SU-DHL-6 (cell line): ENCODE results near the gene SPO11.

Experiments used
- EZH2phosphoT487 ChIP-seq: fragments of 200-600 bp; sonication (generic), shearing (Covaris generic); conservative IDR thresholded peaks from 2 replicates; pipeline ENCODE4 v1.6.1; 2018; ENCODE audit warnings: mild to moderate bottlenecking, antibody characterized with exemption, low read length, moderate library complexity, mixed read lengths
- TF ChIP-seq, protein P1 (sequence below): fragments of 200-600 bp; sonication (generic); IDR thresholded peaks from one replicate; pipeline ENCODE4 v1.5.1; 2017; ENCODE audit warnings: antibody characterized with exemption, mild to moderate bottlenecking, low read length, moderate library complexity; ENCODE audit not compliant: insufficient read depth, poor library complexity, severe bottlenecking

DNA sequence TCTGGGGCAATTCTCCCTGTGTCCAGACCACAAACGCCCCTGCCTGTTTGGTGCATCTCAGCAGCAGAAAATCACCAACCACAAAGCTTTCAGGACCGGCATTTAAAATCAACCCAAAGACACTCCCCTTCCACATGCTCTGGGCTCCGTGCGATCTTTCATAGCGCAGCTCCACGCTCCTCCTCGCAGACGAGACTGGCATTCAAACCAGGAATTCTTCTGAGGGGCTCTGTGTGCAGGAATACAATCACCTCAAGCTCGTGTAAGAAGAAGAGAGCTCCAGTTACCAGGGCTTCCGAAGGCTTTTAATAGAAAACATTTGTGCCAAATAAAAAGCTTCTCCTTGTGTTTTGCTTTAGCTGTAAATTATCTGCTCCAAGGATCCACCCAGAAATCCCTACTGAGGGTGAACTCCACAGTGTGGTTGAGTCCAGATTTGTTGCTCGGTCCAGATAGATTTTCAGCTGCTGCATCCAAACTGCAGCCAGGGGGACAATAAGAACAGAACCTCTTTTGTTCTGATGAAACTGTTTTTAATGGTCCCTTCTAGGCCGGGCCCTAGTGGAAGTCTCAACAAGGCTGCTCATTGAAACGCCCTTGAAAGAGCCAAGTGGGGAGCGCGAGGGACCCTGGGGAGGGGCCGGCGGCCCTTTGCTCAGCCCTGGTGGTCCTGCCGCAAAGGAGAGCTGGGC lies 46.8 kb upstream of the SPO11 start:
- TF ChIP-seq, protein P1, sequence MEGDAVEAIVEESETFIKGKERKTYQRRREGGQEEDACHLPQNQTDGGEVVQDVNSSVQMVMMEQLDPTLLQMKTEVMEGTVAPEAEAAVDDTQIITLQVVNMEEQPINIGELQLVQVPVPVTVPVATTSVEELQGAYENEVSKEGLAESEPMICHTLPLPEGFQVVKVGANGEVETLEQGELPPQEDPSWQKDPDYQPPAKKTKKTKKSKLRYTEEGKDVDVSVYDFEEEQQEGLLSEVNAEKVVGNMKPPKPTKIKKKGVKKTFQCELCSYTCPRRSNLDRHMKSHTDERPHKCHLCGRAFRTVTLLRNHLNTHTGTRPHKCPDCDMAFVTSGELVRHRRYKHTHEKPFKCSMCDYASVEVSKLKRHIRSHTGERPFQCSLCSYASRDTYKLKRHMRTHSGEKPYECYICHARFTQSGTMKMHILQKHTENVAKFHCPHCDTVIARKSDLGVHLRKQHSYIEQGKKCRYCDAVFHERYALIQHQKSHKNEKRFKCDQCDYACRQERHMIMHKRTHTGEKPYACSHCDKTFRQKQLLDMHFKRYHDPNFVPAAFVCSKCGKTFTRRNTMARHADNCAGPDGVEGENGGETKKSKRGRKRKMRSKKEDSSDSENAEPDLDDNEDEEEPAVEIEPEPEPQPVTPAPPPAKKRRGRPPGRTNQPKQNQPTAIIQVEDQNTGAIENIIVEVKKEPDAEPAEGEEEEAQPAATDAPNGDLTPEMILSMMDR: no peak
- no peak for TF ChIP-seq EZH2phosphoT487
